Measurements from ENCODE around the gene PRDM5.

The PRDM5 gene

DNA sequence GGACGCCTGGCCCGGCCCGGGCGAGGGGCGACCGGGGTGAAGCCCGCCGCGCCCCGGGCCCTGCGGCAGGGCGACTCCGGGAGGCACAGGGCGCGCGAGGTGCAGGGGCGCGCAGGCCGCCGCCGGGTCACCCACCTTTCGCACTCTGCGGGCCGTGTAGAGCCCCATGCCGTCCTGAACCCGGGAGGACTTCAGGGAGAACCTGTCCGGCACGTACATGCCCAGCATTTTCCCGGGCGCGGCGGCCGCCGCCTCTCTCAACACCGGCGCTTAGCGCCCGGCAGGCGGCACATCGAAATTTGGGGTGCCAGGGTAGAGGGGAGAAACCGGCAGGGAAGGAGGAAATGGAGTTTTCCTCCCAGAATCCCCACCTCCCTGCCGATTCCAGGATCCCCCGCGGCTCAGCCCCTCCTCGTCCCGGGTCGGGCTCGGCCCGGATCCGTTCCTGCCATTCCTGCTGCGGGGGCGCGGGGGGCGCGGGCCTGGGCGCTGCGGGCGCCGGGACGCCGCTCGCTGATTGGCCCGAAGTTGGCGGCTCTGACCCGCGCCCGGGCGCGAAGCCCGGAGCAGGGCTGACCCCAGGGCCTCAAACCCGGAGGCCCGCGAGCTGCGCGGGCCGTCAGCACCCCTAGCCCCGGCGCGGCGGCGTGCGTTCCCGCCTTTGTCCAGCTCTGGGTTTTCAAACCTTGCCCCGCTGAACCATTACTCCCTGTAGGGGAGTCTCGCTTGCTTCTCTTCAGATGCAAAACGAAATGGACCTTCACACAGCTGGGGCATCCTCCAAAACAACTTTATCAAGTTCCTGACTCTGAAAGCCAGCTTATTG is at the start of gene PRDM5:
TSS of gene PRDM5 (minus strand) at position 346 of the 826 bp plus-strand sequence. CDS start at position 228, 118 bp downstream.
- no peak for DNase-seq (ENCODE audit: low read depth)

DNA sequence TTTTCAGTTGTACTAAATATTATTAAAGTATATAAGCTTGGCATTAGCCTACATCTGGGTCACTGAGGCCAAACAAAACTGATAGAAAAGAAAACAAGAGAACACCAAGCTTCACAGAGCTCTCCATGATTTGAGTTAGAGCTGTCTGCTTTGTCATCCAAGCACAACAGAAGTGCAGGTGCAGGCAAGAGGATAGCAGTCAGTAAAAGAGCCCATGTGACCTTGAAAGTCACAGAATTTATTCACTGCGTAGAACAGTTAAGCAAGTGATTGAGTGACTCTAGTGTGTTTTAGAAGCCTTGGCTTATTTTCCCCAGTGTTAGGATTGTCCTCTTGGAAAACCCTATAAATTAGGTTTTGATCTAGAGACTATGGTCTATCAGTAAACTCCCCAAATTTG is 49.4 kb upstream of the PRDM5 start:
- DNase-seq (ENCODE audit: low read depth) = no peak

DNA sequence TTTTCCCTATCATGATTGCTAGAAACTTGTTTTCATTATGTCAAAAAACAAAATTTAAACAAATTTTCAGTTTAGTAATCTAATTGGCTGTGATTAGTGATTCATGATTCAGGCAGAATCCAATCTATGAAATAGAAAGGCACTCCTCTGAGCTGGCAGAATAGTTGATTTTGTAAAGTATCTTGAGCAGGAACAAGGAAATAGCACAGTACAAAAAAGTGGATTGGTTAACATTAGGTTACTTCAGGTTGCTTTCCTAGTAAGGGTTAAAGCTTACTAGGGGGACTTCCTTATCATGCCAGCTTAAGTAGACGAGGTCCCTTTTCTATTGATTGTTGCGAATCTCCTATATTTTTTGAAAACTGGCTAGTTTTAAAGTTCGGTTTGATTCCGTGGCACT is 43.4 kb upstream of the PRDM5 start:
- DNase-seq (ENCODE audit: low read depth) = no peak

DNA sequence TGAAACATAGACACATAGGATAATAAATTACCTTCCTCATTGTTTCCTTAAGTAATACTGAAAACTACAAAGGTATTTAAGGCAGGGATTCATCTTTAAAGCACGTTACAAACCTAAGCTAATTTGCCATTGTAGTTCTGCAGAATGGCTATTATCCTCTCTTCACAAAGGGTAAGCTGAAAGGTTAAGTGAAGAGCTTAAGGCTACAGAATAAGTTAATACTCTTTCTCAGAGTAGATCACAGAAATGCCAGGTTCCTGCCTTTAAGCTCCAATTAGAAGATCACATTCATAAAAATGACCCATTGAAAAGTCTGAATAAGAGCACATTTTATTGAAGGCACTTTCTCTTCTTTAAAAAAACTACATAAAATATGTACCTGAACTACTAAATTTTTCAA is 42.1 kb upstream of the PRDM5 start:
- DNase-seq (ENCODE audit: low read depth) = no peak

DNA sequence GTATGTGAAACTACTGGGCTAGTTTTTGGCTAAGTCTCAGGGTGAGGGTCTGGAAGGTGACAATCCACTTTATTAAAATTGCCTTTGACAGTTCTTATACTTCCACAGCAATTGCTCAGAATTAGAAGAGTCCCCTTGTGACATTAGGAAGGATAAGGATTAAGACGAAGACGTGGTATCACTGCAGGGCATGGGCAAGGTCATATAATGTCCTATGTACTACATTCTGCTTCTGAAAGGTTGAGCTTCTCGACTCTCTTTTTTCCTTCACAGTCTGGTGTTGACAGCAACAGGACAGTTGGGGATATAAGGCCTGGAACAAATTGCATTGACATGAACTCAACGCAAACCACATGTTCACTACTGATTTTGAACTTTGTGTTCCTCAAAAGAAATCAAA is 40.9 kb upstream of the PRDM5 start:
- DNase-seq (ENCODE audit: low read depth) = no peak

DNA sequence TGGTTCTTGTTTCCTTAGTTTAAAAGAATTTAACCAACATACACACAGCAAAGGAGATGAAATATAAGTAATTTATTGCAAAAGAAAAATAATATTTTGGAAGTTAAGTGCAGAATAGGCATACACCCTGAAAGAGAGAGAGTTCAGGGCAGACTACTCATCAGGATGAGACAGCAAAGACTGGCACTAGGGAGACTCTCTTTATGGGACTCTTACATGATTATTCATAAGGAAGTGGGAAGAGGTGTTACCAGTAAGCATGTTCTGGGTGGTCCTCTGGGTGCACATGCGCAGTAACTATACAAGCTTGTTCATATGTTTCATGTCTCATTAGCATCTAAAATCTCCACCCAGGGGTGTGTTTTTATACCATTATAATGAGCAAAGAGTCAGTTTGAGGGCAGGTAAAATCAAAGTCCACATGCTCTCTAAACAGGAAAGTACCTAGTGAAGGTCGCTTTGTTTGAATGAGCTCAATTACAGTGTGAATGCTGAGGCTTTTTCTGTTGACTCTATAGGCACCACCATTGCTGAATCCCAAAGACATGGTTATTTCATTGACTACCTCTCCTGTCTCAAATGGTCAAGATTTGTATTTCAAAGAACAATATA is 38.2 kb upstream of the PRDM5 start:
- no peak for DNase-seq (ENCODE audit: low read depth)

DNA sequence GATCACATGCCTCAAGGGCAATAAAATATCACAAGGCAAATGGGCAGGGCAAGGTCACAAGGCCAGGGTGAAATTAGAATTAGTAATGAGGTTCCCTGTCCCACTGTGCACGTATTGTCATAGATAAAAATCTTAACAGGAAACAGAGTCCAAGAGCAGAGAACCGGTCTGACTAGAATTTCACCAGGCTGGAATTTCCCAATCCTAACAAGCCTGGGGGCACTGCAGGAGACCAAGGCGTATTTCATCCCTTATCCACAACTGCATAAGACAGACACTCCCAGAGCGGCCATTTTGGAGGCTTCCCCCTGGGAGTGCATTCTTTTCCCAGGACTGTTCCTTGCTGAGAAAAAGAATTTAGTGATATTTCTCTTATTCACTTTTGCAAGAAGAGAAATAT is 25.9 kb upstream of the PRDM5 start:
- no peak for DNase-seq (ENCODE audit: low read depth)

DNA sequence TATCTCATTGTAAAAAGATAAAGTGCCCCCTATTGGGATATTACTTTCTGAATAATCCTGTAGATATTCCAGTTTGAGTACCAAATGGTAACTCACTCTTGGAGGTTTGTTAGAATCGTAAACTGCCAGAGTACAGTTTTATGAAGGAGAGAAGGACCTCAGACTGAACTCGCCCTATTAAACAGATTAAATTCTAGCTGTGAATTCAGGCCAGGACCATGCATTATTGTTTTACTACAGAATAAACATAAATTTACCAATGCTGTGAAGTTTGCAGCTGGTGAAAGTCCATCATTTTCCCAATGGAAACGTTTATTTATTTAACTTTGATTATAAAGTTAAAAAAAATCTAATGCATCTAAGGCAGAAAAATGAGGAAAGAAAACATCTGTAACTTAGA is 20.2 kb upstream of the PRDM5 start:
- DNase-seq (ENCODE audit: low read depth) = no peak

DNA sequence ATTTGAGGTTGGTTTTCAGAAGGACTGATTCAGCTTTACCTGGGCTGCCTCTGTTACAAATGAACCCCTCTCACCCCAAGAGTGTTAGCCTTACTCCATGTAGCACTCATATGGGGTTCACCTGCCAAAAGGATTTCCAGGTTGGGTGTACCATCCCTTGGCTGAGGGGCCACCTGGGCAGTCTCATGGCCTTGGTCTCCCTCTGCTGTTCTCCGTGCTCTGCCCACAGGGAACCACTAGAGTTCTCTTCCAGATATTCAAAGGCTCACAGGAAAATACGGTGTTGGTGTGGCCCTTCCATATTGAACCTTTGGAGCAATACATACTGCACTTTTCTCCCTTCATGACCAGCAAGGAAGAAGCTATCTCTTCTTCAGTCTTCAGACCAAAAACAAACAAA is 18.0 kb upstream of the PRDM5 start:
- no peak for DNase-seq (ENCODE audit: low read depth)

DNA sequence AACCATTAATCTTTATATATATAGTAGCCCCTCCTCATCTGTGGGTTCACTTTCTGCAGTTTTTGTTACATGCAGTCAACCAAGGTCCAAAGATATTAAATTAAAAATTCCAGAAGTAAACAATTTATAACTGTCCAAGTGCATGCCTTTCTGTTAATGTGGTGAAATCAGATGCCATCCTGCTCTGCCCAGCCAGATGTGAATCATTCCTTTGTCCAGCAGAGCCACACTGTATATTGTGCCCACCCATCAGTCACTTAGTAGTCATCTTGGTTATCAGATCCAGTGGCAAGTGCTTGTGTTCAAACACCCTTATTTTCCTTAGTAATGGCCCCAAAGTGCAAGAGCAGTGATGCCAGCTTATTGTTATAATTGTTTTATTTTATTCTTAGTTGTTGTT is 17.2 kb upstream of the PRDM5 start:
- DNase-seq (ENCODE audit: low read depth) = no peak

DNA sequence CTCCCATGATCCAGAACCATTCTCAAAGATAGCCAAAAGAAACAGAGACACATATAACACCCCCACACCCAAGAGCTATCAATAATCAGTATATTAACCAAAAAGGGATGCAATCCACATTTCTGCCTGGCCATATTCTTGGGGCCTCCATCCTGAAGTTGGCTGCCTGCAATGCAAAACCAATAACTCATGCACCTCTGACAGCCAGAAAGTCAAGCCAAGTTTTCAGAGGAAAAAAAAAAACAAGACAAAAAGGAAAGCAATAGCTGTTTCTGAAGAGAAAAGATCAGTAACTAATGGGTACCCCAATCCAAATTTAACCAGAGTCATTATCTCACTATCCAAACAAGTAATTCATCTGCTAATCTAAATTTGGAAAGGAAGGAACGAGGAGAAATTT is 7.3 kb upstream of the PRDM5 start:
- DNase-seq (ENCODE audit: low read depth) = no peak

DNA sequence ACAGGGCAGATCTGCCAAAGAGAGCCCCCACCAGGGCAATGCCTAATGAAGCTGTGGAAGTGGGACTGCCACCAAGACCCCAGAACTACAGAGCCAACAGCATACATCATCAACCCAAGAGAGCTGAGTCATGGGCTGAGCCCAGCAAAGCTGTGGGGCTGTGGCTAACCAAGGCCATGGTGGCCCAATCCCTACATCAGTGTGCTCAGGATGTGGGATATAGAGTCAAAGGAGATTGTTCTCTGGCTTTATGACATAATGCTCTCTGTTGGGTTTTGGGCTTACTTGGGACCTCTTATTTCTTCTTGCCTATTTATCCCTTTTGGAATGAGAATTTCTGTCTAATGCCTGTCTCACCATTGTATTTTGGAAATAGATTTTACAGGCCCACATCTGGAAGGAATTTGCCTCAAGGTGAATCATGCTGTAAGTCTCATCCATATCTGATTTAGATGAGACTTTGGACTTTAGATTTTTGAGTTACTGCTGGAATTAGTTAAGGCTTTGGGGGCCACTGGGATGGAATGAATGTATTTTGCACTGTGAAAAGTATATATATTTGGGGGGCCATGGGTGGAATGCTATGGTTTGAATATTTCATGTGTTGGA is 5.4 kb upstream of the PRDM5 start:
- no peak for DNase-seq (ENCODE audit: low read depth)

DNA sequence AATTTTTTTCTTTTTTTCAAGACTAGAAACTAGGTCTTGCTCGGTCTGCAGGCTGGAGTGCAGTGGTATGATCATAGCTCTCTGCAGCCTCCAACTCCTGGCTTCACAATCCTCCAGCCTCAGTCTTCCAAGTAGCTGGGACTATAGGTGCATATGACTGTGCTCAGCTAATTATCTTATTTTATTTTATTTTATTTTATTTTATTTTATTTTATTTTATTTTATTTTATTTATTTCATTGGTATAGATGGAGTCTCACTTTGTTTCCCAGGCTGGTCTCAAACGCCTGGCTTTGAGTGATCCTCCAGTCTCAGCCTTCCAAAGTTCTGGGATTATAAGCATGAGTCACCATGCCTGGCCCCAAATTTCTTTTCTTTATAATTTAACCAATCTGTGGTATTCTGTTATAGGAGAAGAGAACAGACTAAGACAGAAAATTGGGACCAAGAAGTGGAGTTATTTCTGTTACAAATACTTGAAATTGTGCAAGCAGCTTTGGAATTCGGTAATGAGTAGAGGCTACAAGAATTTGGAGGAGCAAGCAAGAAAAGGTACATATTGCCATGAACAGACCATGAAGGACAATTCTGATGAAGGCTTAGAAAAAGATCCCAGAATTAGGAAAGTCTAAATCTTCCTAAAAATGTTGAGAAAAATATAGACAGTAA is 4.0 kb upstream of the PRDM5 start:
- no peak for DNase-seq (ENCODE audit: low read depth)

DNA sequence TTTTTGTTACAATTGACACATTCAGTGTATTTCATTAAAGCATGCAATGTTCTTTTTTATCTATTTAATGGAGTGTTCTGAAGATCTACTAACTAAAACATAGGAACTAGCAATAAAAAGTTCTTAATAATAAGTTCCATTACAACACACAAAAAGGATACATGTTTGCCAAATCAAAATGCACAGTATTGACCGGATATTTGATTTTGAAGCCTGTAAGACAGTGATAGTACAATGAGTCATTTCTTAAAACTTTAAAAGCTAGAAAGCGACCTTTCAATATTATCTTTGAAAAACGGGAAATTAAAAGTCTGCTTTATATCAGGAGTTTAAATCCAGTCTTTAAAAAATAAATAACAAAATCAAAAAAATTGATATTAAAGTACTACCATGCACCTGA is 2.4 kb upstream of the PRDM5 start:
- no peak for DNase-seq (ENCODE audit: low read depth)

DNA sequence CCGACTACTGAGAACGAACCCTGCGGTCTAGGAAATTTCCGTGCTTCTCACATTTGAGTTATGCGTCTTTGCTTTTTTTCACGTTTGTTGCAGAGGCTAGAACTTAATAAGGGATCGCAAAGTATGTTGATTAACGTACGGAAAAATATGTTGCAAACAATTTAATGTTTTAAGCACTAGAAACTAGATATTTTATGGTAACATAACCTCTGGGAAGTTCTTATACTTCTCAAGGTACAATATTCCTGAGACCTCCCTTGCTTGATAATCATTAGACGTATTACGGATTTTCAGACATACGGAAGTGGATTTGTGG is 639 bp upstream of the PRDM5 start:
- no peak for DNase-seq (ENCODE audit: low read depth)

DNA sequence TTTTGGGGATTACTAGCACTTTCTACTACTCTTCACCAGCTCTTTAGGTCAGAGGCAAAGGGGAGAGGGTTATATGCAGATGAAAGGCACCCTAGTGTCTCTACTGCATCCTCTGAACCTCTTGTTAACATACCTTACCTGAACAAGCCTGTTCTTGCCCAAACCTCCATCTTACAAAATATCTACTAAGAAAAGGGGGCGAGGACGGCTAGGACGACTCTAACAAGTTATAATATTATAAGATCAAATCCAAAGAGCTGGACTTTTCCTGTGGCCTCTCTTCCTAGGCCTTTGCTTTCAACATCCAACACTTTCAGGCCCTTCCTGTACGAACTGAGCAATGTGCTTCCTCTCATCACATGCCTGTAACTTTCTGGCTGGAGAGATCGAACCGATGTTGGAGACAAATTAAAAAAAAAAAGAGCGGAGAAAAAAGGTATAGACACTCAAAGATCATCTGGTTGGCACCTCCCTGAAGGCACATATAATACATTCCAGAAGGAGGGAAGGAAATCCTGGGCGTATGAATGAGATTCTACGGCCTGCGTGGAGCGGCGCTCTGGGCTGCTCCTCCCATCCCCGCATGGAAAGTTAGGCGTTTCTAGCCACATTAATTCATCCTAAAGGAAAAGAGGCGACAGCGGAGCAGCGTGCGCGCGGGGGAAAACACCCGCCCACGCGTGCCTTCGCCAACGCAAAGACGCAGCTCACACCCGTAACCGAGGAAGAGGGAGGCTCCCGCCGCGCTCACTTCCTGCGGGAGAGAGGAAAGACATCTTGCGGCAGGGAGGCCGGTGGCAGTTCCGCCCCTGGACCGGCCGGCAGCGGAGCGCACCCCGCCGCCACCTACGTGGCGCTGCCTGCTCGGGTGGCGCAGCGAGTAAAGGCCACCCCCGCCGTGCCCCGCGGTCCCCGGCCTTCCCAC is 808 bp downstream of the PRDM5 start:
- no peak for DNase-seq (ENCODE audit: low read depth)

DNA sequence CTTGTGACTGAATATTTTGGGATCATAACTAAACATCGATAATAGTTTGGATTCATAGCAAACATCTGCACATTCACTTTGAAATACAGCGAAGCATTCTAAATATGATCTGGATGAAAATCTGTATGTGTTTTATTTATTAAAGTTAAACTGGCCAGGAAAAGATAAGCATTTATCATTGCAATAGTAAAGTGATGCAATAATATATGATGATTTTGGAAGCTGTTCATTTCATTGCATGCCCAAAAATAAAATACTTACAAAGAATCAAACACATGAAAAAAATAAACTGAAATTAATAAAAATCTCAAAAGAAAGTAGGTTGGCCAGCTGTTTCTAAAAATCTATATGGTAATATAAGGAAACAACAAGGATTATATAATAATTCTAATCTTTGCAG is 1.9 kb downstream of the PRDM5 start:
- DNase-seq (ENCODE audit: low read depth) = no peak

DNA sequence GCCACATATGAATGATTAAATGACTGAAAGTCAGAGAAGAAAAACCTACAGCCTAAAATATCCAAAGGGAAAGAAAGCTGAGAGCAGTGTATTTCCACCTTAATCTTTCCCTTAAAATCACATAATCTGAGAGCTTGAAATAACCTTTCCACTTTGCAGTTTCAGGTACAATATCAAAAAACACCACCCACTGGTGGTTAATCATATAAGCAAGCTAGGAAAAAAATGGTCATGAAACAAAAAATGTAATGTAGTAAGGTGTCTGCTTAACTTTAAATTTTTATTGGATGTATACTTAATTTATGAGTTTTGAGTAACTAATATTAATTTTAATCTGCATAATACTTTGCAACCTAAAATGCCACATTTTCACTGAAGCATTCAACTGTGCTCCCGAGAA is 3.2 kb downstream of the PRDM5 start:
- DNase-seq (ENCODE audit: low read depth) = no peak

DNA sequence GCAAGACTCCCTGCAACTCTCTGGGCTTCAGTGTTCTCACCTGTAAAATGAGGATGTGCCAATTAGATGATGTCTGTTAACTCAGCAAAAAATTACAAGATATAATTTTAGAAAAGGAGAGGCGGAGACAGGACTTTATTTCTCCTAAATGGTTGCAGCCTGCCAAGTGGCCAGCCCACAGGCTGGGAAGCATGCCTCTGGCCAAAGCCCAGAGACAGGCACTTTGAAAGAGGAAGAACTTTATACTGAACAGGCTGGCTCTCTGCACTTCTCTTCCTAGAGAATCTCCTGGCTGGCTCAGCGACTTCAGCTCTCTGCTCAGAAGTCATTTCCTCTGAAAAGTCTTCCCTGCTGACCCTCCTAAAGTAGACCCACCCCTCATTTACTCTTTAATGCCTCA is 3.7 kb downstream of the PRDM5 start:
- DNase-seq (ENCODE audit: low read depth) = no peak

DNA sequence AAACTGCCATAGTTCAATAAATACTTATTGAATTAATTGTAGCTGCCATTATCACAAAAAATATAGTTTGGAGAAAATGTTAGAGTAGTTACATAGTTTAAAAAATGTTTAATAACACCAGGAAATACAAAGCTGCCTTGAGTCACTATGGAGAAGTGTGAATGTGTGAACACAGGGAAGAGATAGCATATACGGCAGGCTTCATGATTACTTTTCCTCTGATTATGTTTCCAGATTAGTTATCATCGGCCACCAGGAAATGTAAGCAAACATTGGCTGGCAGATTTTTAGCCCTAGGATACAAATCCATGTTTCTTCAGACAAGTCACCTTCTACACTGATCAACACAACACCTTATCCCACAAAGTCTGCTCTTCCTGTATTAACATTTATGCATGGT is 4.4 kb downstream of the PRDM5 start:
- DNase-seq (ENCODE audit: low read depth) = no peak

DNA sequence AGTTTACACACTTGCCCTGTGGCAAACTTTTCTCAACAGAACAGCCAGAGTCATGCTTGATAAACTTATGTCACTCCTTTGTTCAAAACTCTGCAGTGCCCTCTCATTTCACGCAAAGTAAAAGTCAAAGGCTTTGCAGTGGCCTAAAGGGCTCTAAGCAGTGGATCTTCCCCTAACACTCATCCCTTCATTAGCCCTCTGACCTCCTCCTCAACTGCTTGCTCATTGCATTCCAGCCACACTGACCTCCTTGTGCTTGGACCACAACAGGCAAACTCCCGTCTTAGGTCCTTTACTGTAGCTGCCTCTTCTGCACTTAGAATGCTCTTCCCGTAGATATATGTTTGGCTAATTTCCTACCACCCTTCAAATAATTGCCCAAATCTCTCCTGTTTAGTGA is 5.6 kb downstream of the PRDM5 start:
- no peak for DNase-seq (ENCODE audit: low read depth)

DNA sequence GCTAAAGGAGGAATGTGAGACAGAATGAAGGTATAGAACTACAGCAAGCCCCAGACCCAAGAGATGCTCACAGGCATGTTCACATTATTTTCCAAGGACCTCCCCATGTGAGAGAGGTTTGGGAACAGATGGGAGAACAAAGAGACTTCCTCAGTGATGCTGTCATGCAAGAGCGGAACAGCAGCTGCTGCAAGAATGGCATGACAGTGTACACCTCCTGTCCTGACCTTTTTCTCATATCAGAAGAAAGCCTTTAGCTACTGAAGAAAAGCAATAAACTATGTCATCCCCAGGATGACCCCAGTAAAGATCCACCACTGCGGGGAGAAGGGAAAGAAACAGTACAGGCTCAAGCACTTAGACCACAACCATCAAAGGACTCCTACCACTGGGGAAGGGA is 7.2 kb downstream of the PRDM5 start:
- no peak for DNase-seq (ENCODE audit: low read depth)

Measured in stimulated activated CD8-positive, alpha-beta memory T cell treated with anti-CD3 and anti-CD28 coated beads, Interleukin-12 subunit alpha, Interleukin-12 subunit beta, amount 100 ng/mL, for 1 hour (primary cell).